Esophagus muscularis mucosa (tissue), 3 donors: ENCODE results near the gene PKHD1.

Experiments
- POLR2AphosphoS5 ChIP-seq, 2 donors: sonication (generic); formaldehyde crosslinking; IDR thresholded peaks; one replicate each; pipeline ENCODE4 v1.6.1; 2017; ENCODE audit warnings: antibody characterized with exemption in 2 of 2
- TF ChIP-seq, protein P1 (sequence below), 3 experiments: fragments of 200-600 bp in 2 of 3; fragments of 450-650 bp in 1 of 3; sonication (generic) in 2 of 3; IDR thresholded peaks; one replicate each; pipeline ENCODE4 v1.5.1; 2017 to 2019; ENCODE audit warnings: antibody characterized with exemption in 3 of 3, mild to moderate bottlenecking in 2 of 3, moderate library complexity in 1 of 3

DNA sequence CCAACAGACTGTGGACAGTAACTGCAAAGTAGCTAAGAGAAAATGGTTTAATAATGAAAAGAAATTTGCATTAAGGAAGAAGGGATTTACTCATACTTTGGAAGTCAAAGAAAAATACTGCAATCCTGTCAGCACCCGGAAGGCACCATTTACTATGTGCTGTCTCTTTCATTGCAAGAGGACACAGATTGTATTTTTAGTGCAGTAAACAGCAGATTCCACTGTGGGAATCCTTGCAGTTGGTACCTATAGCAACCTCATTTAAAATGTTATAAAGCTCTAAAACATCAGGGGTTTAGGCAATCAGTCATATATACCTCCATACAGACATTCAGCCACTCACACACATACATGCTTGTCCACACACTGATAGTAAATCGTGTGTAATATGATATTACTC is 346.8 kb downstream of the PKHD1 start:
- TF ChIP-seq, protein P1, sequence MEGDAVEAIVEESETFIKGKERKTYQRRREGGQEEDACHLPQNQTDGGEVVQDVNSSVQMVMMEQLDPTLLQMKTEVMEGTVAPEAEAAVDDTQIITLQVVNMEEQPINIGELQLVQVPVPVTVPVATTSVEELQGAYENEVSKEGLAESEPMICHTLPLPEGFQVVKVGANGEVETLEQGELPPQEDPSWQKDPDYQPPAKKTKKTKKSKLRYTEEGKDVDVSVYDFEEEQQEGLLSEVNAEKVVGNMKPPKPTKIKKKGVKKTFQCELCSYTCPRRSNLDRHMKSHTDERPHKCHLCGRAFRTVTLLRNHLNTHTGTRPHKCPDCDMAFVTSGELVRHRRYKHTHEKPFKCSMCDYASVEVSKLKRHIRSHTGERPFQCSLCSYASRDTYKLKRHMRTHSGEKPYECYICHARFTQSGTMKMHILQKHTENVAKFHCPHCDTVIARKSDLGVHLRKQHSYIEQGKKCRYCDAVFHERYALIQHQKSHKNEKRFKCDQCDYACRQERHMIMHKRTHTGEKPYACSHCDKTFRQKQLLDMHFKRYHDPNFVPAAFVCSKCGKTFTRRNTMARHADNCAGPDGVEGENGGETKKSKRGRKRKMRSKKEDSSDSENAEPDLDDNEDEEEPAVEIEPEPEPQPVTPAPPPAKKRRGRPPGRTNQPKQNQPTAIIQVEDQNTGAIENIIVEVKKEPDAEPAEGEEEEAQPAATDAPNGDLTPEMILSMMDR (IDR thresholded peaks at IDR 0.05): no peak
- TF ChIP-seq POLR2AphosphoS5 (IDR thresholded peaks at IDR 0.05): no peak
